Kidney glomerular epithelial cell (primary cell): Measurements from ENCODE around the gene P3H3.

Experiments
- DNase-seq: peaks from one replicate; lab custom pipeline; 2025; lab: John Stamatoyannopoulos, UW

The P3H3 gene

DNA sequence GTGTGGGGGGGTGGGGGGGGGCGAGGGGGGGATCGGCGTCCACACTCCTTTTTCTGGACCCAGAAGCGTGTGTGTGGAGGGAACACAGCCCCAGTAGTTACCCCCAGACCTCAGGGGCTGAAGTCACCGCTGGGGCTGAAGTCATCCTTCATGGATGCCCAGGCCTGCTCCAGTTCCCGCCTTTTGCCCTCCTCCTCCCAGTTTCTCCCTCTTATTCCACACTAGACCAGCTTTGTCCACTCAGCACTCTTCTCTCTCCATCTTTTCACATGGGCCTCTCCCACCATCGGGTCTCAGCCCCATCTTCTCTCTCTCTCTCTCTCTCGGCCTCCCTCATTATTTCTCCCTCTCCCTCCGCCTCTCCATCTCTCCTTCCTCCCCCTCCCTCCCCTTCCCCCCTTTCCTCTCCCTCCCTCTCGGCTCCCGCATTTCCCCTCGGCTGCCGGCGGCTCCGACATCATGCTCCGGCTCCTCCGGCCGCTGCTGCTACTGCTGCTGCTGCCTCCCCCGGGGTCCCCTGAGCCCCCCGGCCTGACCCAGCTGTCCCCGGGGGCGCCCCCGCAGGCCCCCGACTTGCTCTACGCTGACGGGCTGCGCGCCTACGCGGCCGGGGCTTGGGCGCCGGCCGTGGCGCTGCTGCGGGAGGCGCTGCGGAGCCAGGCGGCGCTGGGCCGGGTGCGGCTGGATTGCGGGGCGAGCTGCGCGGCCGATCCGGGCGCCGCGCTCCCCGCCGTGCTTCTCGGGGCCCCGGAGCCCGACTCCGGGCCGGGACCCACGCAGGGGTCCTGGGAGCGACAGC is at the start of gene P3H3:
Gene P3H3 (plus strand): TSS at position 426 of the 799 bp plus-strand sequence. CDS start 34 bp downstream, at position 460.
- no peak for DNase-seq

DNA sequence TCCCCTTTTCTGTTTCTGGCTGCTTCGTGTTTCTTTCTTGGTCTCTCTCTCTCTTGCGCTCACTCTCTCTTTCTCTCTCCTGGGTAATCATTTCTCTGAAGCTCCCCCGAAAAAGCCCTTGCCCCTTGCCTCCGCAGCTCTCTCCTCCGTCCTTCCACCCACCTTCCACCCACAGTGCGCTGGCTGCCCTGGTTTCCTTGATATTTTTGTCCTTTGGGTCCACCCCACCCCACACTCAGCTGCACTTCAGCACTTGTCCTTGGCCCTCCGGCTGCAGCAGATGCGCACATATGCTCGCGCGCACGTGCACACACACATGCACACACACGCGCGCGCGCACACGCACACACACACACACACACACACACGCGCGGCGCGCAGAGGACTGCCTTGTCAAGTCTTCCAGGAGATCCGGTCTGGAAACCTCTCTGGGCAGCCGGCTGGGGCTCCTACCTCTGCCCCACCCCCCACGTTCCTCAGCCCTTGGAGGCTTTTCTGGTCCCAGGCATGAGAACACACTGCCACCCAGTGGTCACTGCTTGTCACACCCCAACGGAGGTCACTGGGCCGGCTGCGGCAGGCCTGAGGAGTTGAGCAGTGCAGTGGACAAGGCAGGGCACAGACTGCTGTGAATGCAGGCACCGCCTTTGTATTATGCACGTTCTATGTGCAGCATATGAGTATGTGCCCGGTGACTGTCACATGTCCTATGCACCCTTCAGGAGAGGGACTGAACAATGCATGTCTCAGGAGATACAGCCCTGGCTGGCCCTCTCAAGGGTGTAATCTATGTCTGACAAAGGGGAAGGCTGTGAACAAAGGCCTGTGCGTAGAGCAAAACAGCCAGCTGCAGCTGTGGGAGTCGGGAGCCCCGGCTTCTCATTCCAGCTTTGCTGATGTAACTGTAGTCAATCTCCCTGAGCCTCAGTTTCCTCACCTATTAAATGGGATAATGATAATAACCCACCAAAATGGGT is 49.3 kb upstream of the P3H3 start:
- peak; percentile 91 for DNase-seq

DNA sequence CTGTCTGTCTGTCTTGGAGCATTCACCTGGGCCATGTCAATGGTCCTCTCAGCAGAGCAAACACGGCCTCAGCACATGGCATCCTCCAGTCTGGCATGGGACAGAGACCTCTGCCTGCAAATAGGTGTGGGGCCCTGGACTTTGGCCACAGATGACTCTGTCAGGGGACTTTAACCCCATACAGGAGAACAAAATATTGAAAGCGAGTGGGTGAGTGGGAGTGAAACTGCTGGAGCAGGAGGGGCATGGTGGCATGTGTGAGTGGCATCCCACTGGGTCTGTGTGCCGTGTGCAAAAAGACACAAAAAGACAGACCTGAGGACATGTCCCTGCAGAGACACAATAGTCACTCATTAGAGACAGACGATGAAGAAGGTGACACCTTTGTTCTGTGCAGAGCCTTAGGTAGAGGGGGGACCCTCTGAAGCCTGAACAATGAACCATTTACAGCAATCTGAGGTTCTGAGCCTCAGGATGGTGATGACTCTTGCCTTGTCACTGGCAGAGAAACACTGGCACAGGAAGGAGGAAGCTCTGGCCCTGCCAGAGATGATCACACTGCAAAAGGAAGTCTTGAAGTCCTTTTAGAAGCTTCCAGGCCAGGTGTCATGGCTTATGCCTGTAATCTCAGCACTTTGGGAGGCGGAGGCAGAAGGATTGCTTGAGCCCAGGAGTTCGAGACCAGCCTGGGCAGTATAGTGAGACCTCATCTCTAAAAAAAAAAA is 48.3 kb upstream of the P3H3 start:
- no peak for DNase-seq

DNA sequence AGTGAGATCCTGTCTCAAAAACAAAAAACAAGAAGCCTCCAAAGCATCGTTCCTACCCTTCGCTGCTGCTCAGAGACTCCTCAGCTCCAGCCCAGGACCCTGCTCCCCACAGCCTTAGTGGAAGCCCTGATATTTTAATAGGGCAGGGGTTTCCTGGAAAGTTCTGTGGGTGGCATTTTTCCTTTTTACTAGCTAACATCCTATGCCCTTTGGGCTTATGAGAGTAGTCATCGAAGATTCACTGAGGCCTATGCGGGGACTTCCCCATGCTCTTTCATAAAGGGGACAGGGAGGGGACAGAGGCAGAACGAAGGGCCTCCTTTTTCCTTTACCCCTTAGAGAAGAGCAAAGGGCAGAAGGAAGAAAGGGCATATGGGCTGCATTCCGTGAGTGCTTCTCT is 47.6 kb upstream of the P3H3 start:
- DNase-seq = no peak

DNA sequence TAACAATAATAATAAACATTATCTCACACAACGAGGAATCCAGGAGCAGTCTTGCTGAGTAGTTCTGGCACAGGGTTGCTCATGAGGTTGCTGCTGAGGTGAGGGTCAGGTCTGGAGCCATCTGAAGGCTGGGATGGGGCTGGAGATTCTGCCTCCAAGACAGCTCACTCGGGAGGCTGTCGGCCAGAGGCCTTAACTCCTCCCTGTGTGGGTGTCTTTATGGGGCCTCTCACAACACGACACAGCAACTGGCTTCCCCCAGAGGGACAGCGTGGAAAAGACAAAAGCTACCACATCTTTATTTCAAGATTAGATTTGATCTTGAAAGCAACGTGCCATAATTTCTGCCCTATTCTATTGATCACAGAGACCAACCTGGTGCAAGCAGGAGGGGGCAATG is 46.1 kb upstream of the P3H3 start:
- no peak for DNase-seq

DNA sequence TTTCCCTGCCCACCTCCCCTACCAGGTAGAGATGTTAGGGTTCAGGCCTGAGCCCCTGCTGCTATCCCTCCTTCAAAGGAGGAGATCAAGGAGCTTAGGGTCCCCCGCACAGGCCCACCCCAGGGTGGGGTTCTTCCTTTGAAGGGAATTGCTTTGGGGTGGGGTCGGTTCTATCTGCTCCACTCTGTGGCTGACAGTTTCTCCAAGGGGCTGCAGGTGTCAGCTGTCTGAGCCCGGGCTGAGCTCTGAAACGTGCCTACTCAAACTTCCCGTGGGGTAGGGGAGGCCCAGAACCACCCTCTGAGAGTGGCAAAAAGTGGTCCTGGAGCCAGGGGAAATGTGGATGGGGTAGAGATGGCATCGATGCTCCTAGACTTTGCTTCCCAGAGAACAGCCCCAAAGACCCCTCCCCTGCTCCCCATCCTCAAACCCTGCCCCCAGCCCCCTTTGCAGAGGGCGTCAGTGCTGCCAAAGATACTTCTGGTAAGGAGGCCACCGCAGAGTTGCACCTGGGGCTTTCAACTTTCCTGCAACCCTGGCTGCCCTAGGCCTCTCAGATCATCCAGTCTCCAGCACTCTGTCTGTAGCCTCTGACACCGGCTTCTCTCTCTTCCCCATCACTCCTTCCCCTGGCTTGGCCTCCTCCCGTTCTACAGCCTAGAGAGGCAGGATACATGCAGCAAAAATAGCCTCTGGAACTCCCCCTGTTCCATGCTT is 45.2 kb upstream of the P3H3 start:
- no peak for DNase-seq

GRCh38 chr12:6783828-6784227 is 44.4 kb upstream of the P3H3 start:
- DNase-seq = no peak

DNA sequence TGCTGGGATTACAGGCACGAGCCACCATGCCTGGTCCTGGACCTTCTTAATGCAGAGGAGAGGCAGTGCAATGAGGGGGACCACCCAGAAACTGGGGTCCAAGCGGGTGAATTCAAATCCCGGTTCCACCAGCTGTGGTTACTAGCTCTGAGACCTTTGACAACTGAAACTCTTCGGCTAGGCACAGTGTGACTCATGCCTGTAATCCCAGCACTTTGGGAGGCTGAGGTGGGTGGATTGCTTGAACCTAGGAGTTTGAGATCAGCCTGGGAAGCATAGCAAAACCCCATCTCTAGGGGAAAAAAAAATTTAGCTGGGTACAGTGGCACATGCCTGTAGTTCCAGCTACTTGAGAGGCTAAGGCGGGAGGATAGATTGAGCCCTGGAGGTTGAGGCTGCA is 43.9 kb upstream of the P3H3 start:
- no peak for DNase-seq

DNA sequence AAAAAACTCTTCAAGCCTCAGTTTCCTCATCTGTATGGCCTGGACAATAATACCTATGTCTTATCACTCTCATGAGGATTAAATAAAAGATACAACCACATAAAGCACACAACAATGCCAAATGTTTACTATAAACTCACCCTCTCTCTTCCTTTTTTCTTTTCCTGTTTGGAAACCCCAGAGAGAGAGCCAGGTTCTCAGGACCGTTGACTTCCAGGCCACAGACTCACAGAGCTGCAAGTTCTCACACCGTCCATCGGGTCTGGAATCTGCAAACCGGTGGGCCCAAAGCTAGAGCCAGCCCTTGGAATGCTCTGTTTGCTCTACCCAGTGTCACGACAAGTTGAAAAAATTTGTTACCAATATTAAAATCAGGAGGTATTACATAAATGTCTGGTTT is 43.4 kb upstream of the P3H3 start:
- DNase-seq = no peak

DNA sequence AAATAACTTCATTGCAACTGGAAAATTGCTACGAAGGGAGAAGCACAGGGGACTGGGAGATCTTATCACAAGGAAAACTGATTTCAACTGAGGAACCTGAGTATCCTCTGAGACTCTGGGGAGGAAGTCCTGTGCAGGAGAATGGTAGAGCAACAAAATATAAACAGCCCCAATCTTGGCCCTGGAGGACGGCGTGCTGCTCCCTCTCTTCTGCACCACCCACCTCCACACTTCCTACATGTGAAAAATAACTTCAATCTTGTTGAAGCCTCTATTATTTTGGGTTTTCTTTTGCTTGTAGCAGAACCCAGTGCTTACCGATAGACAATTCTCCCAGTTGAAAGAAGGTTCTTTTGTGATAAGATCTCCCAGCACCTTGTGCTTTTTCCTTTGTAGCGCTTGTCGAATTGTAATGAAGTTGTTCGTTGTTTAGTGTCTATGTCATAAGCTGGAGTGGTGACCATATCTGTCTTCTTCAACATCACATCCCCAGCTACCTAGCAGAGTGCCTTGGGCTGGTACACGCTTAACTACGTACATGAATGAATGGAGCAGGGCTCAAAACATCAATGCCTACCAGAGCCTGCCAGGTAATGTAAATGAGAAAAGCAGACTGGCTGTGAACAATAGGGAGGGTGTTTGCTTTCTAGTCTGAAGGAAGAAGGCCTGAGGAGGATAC is 41.7 kb upstream of the P3H3 start:
- no peak for DNase-seq

DNA sequence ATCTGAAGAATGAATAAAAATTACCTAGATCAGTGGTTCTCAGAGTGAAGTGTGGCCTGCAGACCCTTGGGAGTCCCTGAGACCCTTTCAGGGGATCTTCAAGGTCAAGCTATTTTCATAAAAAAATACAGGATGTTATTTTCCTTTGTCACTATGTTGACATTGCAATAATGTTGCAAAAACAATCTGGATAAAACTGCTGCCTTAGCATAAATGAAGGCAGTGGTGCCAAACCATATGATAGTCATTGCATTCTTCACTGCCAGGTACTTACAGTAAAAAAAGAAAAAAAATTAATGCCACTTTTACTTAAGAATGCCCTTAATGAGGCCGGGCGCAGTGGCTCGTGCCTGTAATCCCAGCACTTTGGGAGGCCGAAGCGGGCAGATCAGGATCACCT is 40.9 kb upstream of the P3H3 start:
- no peak for DNase-seq

GRCh38 chr12:6788972-6789924 is 39.0 kb upstream of the P3H3 start, which contains the start of gene CD4:
Gene CD4, plus strand, starts transcription at chr12:6789528. Its CDS starts 10,611 bp downstream, at chr12:6800139.
- no peak for DNase-seq

DNA sequence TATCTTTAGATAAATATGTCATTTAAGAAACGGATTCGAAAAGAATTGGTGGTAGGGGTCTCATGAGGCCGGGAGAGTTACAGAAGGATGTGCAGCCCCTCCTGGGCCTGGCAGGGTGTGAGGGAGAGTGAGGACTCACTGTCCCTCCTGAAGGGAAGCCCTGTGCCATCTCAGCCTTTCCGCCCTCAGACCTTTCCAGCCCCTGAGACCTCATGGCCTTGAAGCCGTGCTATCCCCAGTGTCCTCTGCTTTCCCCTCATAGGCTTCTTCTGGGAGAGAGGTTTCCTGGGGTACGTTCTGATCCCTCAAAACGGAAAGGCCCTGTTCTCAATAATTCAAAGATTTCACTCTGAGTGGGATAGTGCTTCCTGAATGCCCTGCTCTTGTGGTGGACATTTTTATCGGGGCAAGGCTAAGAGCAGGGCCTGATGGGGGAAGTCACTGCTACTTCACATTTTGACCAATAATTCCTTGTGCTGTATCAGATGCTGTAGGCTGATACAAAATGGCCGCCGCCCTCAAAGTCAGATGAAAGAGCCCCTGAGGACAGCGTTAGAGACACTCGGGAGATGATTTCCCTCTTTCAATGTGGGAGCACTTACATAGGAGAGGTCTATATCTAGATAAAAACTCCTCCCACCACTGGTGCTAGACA is 37.6 kb upstream of the P3H3 start:
- DNase-seq = no peak

GRCh38 chr12:6791931-6792520 is 36.2 kb upstream of the P3H3 start:
- no peak for DNase-seq

GRCh38 chr12:6792522-6793201 is 35.5 kb upstream of the P3H3 start:
- DNase-seq = no peak

DNA sequence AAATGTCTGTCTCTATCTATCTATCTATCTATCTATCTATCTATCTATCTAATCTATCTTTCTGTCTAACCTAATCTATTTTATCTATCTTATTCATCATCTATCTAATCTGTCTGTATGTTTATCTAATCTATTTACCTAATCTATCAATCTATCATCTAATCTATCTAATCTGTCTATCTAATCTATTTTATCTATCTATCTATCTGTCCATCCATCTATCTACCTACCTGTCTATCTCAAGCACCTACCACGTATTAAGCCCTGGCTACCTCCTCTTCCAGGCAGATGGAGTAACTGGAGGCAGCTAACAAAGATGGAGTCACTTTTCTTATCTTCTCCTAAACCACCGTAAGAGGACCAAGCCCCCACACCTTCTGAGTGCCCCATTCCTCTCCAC is 33.1 kb upstream of the P3H3 start:
- no peak for DNase-seq

GRCh38 chr12:6796576-6796975 is 31.6 kb upstream of the P3H3 start:
- DNase-seq = no peak

DNA sequence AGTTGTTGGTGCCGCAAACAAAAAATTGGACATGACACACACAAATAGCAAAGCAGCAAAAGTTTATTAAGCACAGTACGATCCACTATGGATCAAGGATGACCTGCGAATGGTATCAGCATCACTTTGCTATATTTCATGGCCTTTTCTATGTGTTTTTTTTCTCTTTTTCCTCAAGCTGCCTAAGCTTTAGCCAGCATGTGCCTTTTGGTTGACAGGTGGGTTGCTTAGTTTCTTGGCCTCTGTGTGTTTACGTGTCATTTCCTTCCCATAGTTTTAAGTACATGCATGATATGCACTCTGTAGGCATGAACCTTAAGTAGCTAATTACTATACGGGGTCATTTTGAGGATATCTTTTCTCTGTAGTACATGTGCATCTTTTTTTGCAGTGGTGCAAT is 29.1 kb upstream of the P3H3 start:
- no peak for DNase-seq
